ENCODE measurements around the gene ERMP1.

Gene ERMP1

GRCh38 chr9:5852987-5853386 lies 20.1 kb upstream of the ERMP1 start:
- no peak for DNase-seq

- peak; percentile 10 for DNase-seq
Observed at GRCh38 chr9:5851445-5851844, 18.5 kb upstream of the ERMP1 start.

- no peak for DNase-seq
Observed at GRCh38 chr9:5850724-5851122, 17.8 kb upstream of the ERMP1 start.

- DNase-seq, result no peak
Observed at GRCh38 chr9:5848372-5848882, 15.5 kb upstream of the ERMP1 start.

- DNase-seq, result no peak
Observed at GRCh38 chr9:5846501-5846921, 13.6 kb upstream of the ERMP1 start.

GRCh38 chr9:5846096-5846495 lies 13.2 kb upstream of the ERMP1 start:
- no peak for DNase-seq

GRCh38 chr9:5845157-5845531 lies 12.2 kb upstream of the ERMP1 start:
- no peak for DNase-seq

- no peak for DNase-seq
Observed at GRCh38 chr9:5843794-5844471, 11.0 kb upstream of the ERMP1 start.

- no peak for DNase-seq
Observed at GRCh38 chr9:5842929-5843793, 10.2 kb upstream of the ERMP1 start.

- peak; percentile 50 for DNase-seq
Observed at GRCh38 chr9:5841771-5842573, 9.1 kb upstream of the ERMP1 start.

GRCh38 chr9:5840788-5841187 lies 7.9 kb upstream of the ERMP1 start:
- DNase-seq, result no peak

GRCh38 chr9:5839572-5839902 lies 6.6 kb upstream of the ERMP1 start:
- DNase-seq, result no peak

- DNase-seq, result no peak
Observed at GRCh38 chr9:5838884-5839571, 6.1 kb upstream of the ERMP1 start.

- no peak for DNase-seq
Observed at GRCh38 chr9:5835808-5836207, 2.9 kb upstream of the ERMP1 start.

- DNase-seq, result no peak
Observed at GRCh38 chr9:5834214-5834613, 1.3 kb upstream of the ERMP1 start.

GRCh38 chr9:5832071-5832537 lies 813 bp downstream of the ERMP1 start:
- DNase-seq, result no peak

- no peak for DNase-seq
Observed at GRCh38 chr9:5825895-5826622, 6.9 kb downstream of the ERMP1 start.

- DNase-seq, result no peak
Observed at GRCh38 chr9:5825223-5825622, 7.7 kb downstream of the ERMP1 start.

GRCh38 chr9:5820425-5820824 lies 12.5 kb downstream of the ERMP1 start:
- DNase-seq, result no peak

GRCh38 chr9:5819174-5819573 lies 13.7 kb downstream of the ERMP1 start:
- no peak for DNase-seq

GRCh38 chr9:5818424-5819142 lies 14.3 kb downstream of the ERMP1 start:
- no peak for DNase-seq

All from stimulated activated CD4-positive, alpha-beta T cell treated with anti-CD3 and anti-CD28 coated beads, Interleukin-4, amount 100 ng/mL, for 1 hour (primary cell).